NT2/D1 (cell line): ENCODE results near the gene PANK2.

ENCODE experiments used
- SUZ12 ChIP-seq: IDR thresholded peaks from 2 replicates; pipeline ENCODE4 v1.6.1; 2011; ENCODE audit not compliant: insufficient read length, insufficient read depth; ENCODE audit errors: extremely low read depth
- YY1 ChIP-seq: IDR thresholded peaks from 2 replicates; pipeline ENCODE4 v1.6.1; 2011; ENCODE audit not compliant: insufficient read length, insufficient read depth
- ZNF274 ChIP-seq: IDR thresholded peaks from 2 replicates; pipeline ENCODE4 v1.6.1; 2011; ENCODE audit warnings: mild to moderate bottlenecking, low read depth, low read length

- no peak for TF ChIP-seq ZNF274
- TF ChIP-seq SUZ12 = no peak
- TF ChIP-seq YY1 = no peak
These were observed 19.1 kb upstream of the PANK2 start for GRCh38 chr20:3869839-3870634.
